ENCODE data around the gene IDS.
"Not testable (repeated sequence)": the region's sequence is repeated elsewhere in the genome, so short reads cannot be mapped to it uniquely, and the experiment has no call there.

The IDS gene

DNA sequence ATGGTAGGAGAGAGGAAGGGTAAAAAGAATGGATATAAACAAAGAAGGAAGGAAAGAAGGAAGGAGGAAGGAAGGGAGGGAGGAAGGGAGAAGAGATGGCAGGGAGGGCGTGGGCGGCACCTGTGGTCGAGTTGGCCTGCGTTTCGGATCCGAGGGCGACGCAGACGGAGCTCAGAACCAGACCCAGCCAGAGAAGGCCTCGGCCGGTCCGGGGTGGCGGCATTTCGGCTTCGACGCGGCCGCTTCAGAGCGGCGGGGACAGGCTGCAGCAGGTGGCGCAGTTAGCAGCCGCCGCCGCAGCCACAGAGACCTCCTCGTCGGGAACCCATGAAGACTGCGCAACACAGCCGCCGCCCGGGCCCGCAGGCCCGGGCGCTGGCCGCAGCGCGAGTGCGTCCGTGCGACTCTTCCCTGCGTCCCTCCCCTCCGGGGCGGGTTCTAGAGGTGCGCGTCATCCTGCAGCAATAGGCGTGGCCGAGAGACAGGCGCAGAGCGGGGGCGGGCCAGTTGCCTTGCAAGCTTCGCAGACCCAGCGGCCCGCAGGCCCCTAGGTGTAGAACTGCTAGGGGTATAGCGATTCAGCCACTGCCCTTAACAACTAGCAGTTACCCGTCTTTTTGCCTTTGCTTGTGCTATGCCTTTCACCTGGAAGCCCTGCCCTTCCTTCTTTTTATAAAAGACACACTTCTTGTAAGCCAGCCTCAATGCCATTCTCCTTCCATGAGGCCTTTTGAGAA is at the start of gene IDS:
Gene IDS (minus strand): TSS at position 392 of the 737 bp plus-strand sequence. CDS start 169 bp downstream, at position 223.
- DNase-seq, result peak; percentile 86
- H3K27me3 Mint-ChIP-seq, result peaks cover 14% of the 10 kb centered on the region
- H3K4me3 Mint-ChIP-seq, result peak within 1 kb of the TSS; percentile 76
- peak within 1 kb of the TSS; percentile 84 for H3K27ac Mint-ChIP-seq
- peaks cover 28% of the 10 kb centered on the region for H3K36me3 Mint-ChIP-seq (ENCODE audit: low read depth)
- H3K9me3 Mint-ChIP-seq, result no peaks in the 10 kb centered on the region
- H3K4me1 Mint-ChIP-seq (ENCODE audit: low read depth), result peaks cover 36% of the 10 kb centered on the region

- H3K27me3 Mint-ChIP-seq; H3K4me1 Mint-ChIP-seq (ENCODE audit: low read depth); H3K36me3 Mint-ChIP-seq (ENCODE audit: low read depth); H3K4me3 Mint-ChIP-seq; H3K27ac Mint-ChIP-seq; DNase-seq; H3K9me3 Mint-ChIP-seq: not testable (repeated sequence)
Observed at GRCh38 chrX:149551939-149552248, 46.8 kb upstream of the IDS start.

DNA sequence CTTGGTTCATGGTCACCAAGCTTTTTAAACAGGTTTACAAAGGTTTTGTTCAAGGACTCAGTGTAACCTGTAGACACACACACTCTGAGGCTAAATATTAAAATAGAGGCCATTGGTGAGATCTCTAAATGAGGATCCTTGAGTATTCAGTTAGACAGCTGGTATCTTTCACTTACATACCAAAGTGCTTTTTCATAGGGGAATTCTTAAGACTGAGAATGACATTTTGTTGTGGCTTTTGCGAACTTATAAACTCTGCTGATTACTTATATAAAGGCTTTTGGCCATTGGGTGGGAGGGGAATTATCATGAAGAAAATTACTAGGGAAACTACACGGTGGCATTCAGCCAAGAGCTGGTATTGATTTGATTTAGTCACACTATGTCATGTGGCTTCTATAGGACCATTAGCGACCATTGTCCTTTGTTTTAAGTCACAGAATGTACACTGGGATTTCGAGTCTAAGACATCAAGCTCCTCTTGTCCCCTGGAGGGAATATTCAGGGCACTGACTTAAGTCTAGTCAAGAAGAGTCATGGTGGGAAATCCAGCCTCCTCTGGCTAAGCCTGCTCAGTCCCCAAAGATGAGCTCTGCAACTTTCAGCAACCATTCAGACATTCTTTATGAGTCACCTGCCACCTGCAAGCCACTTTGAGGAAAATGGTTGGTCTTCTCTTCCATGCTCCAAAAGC is 46.3 kb upstream of the IDS start:
- H3K36me3 Mint-ChIP-seq (ENCODE audit: low read depth); H3K27ac Mint-ChIP-seq; DNase-seq: not testable (repeated sequence)

GRCh38 chrX:149550454-149550853 is 45.3 kb upstream of the IDS start:
- not testable (repeated sequence) for H3K4me3 Mint-ChIP-seq; H3K27me3 Mint-ChIP-seq; H3K4me1 Mint-ChIP-seq (ENCODE audit: low read depth); H3K9me3 Mint-ChIP-seq; H3K36me3 Mint-ChIP-seq (ENCODE audit: low read depth); DNase-seq; H3K27ac Mint-ChIP-seq

More for the DNA sequence above, 46.3 kb upstream of the IDS start:
- not testable (repeated sequence) for H3K27me3 Mint-ChIP-seq; H3K4me1 Mint-ChIP-seq (ENCODE audit: low read depth); H3K4me3 Mint-ChIP-seq; H3K9me3 Mint-ChIP-seq

DNA sequence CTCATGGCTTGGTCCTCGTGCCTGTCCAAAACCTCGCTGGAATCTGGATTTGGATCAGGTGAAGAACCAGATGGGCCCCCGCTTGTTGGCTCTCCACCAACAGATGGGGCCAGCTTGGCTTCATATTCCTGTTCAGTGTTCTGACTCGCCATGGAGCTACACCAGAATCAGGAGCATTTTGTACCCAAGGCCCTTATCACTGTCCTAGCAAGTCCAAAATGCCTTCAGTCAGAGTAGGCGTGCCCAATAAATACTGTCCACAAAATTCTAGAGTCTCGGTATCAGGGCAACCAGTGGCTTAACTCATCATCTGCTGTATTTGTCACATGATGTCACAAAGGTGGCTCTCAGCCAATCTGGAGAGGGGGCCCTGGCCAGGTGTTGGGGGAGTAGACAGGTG is 44.6 kb upstream of the IDS start, which contains the start of gene HSFX3:
Gene HSFX3 (minus strand): TSS at position 224 of the 400 bp plus-strand sequence. CDS start 72 bp downstream, at position 152.
- not testable (repeated sequence) for DNase-seq; H3K4me1 Mint-ChIP-seq (ENCODE audit: low read depth); H3K27me3 Mint-ChIP-seq; H3K4me3 Mint-ChIP-seq; H3K27ac Mint-ChIP-seq; H3K9me3 Mint-ChIP-seq
- peaks cover 11% of the 10 kb centered on the region for H3K36me3 Mint-ChIP-seq (ENCODE audit: low read depth)

GRCh38 chrX:149547782-149548181 is 42.7 kb upstream of the IDS start:
- H3K4me1 Mint-ChIP-seq (ENCODE audit: low read depth), result not testable (repeated sequence)

DNA sequence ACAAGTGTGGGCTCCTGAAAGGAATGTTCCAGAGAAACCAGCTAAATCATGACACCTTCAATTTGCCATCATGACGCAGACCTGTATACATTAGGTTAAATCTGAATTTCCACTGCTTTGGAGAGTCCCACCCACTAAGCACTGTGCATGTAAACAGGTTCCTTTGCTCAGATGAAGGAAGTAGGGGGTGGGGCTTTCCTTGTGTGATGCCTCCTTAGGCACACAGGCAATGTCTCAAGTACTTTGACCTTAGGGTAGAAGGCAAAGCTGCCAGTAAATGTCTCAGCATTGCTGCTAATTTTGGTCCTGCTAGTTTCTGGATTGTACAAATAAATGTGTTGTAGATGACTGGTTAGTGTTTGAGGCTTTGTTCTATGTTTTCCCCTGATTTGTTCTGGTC is 41.9 kb upstream of the IDS start:
- not testable (repeated sequence) for DNase-seq; H3K9me3 Mint-ChIP-seq; H3K27ac Mint-ChIP-seq; H3K4me3 Mint-ChIP-seq; H3K4me1 Mint-ChIP-seq (ENCODE audit: low read depth); H3K27me3 Mint-ChIP-seq
- peaks cover 14% of the 10 kb centered on the region for H3K36me3 Mint-ChIP-seq (ENCODE audit: low read depth)

More at GRCh38 chrX:149547782-149548181, 42.7 kb upstream of the IDS start:
- H3K4me3 Mint-ChIP-seq, H3K27ac Mint-ChIP-seq, DNase-seq, H3K27me3 Mint-ChIP-seq, H3K9me3 Mint-ChIP-seq: not testable (repeated sequence)
- H3K36me3 Mint-ChIP-seq (ENCODE audit: low read depth), result peaks cover 14% of the 10 kb centered on the region

- not testable (repeated sequence) for H3K9me3 Mint-ChIP-seq; H3K4me1 Mint-ChIP-seq (ENCODE audit: low read depth); DNase-seq; H3K4me3 Mint-ChIP-seq; H3K27me3 Mint-ChIP-seq
- peaks cover 22% of the 10 kb centered on the region for H3K36me3 Mint-ChIP-seq (ENCODE audit: low read depth)
- H3K27ac Mint-ChIP-seq, result peak overlapping the region; percentile 75
Observed at GRCh38 chrX:149545545-149546543, 40.7 kb upstream of the IDS start.

DNA sequence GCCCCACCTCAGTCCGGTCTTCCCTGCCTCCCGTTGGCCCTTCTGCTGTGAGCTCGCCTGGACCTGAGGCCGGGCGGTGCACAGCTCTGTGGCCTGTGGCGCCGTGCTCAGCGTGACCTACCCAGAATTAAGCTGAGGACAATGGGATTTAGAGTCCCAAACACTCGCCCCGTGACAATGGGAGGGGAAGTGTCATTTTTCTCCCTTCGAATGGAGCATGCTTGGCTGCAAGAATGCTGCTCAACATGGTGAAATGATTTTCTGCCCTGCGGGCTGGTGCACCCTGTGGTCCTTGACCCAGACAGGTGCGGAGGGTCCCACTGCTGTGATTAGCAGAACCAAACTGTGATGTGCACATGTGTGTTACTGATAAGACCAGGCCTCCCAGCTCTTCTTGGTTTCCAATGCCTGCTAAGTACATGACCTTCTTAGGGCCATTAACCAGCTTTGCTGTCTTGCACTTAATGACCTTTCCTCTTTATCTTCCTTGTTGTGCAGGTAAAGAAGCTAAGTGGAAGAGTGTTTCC is 36.5 kb upstream of the IDS start:
- H3K4me1 Mint-ChIP-seq (ENCODE audit: low read depth), result peaks cover 12% of the 10 kb centered on the region
- H3K27me3 Mint-ChIP-seq, result no peaks in the 10 kb centered on the region
- H3K9me3 Mint-ChIP-seq, result no peaks in the 10 kb centered on the region
- no peak for DNase-seq
- peak overlapping the region; percentile 88 for H3K4me3 Mint-ChIP-seq
- H3K27ac Mint-ChIP-seq, result peak overlapping the region; percentile 99
- peaks cover 22% of the 10 kb centered on the region for H3K36me3 Mint-ChIP-seq (ENCODE audit: low read depth)

DNA sequence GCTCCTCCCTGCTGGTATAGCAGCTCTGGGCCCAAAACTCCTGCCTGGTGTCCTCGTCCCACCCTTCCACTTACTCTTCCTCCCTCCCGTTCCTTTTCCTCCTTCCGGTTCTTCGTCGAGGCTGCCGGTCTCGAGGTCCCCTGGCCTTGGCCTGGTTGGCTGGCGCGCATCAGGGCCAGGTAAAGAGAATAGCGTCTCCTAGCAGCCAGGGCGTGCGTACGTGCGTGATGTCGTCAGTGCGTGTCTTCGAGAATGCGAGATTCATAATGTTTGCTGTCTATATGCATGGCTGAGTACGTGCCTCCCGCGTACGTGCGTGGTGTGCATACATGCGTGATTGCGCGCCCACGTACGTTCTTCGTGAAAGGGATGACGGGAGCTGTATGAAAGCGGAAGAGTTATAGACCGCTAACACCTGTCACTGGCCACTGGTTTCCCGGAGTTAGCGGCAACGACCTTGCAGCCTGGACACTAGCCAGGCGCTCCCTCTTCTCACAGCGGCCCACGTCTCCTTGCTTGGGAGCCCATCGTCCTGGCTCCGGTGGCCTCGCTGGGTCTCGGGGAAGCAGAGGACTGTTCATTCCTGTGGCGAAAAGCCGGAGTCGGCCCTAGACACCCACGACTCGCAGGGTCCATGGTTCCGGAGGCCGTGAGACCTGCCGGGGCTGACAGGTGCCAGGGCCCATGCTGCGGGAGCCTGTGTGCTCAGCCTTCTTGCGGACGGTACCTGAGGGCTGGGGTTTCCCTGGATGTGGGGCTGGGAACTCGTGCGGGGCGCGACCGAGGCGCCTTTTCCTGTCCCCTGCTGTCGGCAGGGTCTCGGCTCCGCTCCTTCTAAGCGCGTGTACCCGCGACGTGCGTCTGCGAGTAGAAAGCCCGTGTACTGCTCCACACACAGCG is 35.8 kb upstream of the IDS start, which contains the start of gene EOLA1:
Gene EOLA1 (plus strand): TSS at position 392 of the 900 bp plus-strand sequence. CDS start 4,619 bp downstream, outside the sequence.
- peak; percentile 88 for DNase-seq
- Mint-ChIP-seq H3K4me3 (peak within 1 kb of the TSS; percentile 88), H3K27me3 (peaks cover 4% of the 10 kb centered on the region), H3K27ac (peak within 1 kb of the TSS; percentile 99), H3K4me1 (ENCODE audit: low read depth) (peaks cover 10% of the 10 kb centered on the region), H3K36me3 (ENCODE audit: low read depth) (peaks cover 21% of the 10 kb centered on the region), H3K9me3 (no peaks in the 10 kb centered on the region)

DNA sequence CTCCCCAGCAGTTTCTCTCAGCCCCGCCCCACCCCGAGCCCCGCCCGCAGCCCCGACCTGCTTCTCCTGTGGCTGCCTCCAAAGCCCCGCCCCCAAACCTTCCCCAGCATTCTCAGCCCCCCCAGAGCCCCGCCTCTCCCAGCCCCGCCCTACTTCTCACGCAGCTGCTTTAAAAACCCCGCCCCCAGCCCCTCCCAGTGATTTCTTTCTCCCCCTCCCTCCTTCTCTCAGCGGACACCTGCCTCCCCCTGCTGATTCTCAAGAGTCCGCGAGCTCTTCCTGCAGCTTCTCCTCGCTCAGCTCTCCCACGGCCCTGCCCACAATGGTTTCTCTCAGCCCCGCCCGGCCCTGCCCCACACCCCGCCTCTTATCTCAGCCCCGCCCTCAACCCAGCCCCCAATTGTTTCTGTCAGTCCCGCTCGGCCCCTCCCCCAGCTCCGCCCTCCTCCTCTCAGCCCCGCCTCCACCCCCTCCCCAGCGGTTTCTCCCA is 35.1 kb upstream of the IDS start:
- Mint-ChIP-seq H3K4me3 (peak overlapping the region; percentile 88), H3K27me3 (peaks cover 5% of the 10 kb centered on the region), H3K4me1 (ENCODE audit: low read depth) (peaks cover 10% of the 10 kb centered on the region), H3K27ac (peak overlapping the region; percentile 99), H3K9me3 (no peaks in the 10 kb centered on the region), H3K36me3 (ENCODE audit: low read depth) (peaks cover 15% of the 10 kb centered on the region)
- peak; percentile 88 for DNase-seq

DNA sequence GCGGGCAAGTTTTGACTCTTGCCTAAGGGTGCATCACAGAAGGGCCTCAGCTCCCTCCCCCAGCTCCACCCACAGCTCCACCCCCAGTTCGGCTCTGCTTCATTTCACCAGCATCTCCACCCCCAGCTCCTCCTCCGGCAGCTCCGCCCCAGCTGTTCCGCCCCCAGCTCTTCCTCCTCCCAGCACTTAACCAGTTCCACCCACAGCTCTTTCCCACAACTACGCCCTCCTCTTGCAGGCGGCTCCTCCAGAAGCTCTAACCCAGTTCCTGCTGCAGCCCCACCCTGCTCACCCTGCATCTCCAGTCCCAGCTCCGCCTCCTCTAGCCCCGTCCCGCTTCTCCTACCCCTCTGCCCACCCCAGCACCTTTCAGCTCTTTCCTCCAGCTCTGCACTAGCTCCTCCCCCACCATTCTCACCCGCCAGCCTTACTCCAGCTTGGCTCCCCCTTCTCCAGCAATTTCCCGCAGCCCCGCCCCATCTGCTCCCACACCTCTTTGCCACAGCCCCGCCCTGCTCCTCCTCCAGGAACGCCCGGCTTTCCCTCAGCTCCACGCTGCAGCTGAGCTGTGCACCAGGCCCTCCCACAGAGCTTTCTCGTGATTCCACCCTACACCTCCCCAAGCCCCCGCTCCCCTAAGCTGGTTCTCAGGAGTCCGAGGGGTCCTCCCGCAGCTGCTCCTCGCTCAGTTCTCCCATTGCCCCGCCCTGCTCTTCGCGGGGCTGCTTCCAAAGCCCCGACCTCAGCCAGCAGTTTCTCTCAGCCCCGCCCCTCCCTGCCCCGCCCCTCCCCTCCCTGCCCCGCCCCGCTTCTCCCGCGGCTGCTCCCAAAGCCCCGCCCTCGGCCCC is 34.4 kb upstream of the IDS start:
- Mint-ChIP-seq H3K4me1 (ENCODE audit: low read depth) (peaks cover 10% of the 10 kb centered on the region), H3K4me3 (peak overlapping the region; percentile 80), H3K27me3 (peaks cover 5% of the 10 kb centered on the region), H3K36me3 (ENCODE audit: low read depth) (peaks cover 10% of the 10 kb centered on the region), H3K27ac (peak overlapping the region; percentile 94), H3K9me3 (no peaks in the 10 kb centered on the region)
- DNase-seq, result peak; percentile 85
